ENCODE data around the gene DNAJC12.
"Not testable (repeated sequence)": the region's sequence is repeated elsewhere in the genome, so short reads cannot be mapped to it uniquely, and the experiment has no call there.

DNAJC12 gene

DNA sequence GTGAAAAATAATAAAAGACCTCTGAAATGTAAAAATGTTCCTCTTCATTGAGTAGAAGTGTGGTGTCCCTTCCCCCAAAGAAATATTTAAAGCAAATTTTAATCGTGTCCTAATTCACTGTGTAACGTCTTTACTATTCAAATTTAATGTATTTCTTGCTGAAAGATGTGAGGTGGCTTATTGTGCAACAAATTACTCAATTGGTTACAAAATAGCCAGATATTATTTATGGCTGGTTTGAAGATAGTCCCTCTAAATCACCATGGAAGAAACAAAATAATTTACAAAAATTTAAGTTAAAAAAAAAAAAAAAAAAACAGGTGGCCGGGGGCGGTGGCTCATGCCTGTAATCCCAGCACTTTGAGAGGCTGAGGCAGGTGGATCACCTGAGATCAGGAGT lies 43.7 kb downstream of the DNAJC12 start:
- in situ Hi-C loops (cut with MboI; ENCODE audit: low sequenced_read_pairs): no loop called here

DNA sequence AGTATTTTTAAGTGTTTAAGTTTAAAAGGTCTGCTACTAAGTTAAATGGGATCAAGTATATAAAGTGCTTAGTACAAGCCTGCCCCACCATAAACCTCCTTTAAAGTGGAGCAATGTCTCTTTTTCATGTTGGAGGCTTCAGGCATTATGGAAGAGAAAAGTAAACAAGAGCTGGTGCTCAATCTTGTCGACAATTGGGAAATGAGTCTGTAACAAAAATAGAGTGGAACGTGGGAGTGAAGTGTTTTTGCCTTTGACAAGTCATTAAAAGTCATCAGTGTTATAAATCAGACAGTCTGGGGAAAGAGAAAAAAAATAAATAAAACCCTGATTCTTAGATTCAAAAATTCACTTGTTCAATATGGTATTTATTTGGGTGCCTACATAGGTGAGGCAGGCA lies 44.7 kb downstream of the DNAJC12 start:
- in situ Hi-C loops (cut with MboI; ENCODE audit: low sequenced_read_pairs): no loop called here

DNA sequence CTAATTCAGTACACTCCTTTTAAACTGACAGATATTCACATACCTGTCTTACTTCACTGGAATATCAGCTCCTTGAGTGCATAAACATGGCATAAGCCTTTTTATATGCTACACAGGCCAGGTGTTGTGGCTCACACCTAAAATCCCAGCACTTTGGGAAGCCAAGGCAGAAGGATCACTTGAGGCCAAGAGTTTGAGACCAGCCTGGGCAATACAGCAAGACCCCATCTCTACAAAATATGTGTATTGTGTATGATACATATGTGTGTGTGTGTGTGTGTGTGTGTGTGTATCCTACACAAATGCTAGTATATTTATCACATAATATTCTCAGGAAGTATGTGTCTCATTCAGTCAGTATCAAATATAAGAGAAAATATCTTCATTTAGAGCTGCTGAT lies 45.3 kb downstream of the DNAJC12 start:
- in situ Hi-C loops (cut with MboI; ENCODE audit: low sequenced_read_pairs): no loop called here

DNA sequence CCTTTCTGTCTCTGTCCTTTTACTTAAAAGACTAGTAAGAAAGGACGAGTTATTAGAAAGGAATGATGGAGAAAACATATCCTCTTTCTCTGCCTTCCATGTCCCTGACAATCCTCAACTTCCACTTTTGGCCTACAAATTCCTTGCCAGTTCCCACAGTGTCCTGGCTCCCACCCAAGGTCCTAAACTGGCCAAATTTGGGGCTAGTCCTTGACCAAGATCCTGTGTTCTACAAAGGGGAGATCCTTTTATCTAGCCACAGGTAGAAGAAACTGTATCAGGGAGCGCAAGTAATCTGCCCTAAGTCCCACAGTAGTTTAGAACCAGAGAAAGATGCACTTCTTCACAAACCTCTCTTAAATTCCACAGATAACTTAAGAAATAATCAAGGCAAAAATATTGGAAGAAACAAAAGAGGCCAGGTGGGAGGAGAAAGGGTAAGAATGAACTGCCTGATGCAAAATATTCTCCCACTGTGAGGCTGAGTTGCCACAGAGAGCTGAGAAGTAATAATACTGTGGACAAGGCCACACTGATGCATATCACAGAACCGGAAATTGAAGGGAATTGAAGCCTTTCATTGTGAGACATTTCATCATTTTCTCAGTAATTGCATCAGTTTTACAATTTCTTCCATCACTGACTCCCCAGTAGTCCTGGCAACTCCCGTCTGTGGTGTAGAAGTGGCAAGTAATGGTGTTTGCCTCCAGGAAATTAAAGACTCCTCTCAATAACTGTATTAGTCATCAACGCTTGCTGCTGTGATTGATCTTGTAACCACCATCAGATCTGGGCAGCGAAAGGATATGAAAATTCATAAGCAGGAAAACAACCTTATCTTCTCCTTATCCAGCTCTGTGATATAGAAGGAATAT lies 47.2 kb downstream of the DNAJC12 start:
- in situ Hi-C loops (cut with MboI; ENCODE audit: low sequenced_read_pairs): no loop called here

DNA sequence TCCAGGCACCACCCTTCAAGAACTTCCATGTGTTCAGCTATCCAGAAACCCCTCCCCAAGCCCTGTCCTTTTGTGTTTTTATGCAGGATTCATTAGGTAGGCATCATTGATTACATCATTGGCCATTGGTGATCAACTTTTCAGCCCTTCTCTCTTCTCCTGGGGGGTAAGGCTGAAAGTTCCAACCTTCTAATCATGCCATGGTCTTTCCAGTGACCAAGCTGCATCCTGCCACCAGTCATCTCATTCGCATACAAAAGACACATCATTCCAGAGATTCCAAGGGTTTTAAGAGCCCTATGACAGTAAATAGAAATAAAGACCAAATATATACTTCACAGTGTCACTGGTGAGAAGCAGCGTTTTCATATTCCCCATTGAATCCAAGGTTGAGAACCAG lies 48.2 kb downstream of the DNAJC12 start:
- in situ Hi-C loops (cut with MboI; ENCODE audit: low sequenced_read_pairs): no loop called here

DNA sequence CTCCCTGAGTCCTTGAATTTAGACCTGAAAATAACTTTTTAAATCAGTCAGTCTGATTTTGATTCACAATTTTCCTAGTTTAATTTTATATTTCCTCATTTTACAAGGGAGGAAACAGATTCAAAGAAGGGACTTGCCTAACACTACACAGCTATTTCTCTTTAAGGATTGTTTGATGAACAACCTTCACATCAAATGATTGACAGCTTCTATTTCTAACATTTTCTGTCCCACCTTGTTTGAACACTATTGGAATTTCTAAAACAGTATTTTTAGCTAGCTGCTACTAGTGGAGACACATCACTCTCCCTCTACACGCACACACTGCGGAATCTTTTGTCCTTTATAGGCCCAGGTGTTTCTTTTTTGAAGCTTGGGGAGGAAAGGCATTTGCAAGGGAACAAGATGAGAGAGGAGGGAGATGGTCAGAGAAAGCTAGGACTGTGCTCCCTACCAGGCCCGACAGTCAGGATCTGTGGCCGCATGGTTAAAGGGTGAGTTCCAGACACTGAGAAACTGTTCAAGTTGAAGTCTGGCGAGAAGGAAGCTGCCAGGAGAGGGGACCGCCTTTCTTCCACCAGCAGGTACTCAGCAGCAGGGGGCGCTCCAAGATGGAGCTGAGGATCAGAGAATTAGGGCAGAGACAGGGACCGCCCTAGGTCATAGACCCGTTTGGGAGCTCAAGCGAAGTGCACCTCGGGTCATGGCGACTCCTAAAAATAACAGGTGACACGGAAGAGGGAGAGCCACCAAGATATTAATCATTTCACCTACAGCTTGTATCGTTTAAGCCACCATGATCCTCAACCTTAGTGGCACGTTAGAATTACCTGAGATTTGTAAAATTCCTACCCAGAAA lies 49.7 kb downstream of the DNAJC12 start:
- in situ Hi-C loops (cut with MboI; ENCODE audit: low sequenced_read_pairs): no loop called here

DNA sequence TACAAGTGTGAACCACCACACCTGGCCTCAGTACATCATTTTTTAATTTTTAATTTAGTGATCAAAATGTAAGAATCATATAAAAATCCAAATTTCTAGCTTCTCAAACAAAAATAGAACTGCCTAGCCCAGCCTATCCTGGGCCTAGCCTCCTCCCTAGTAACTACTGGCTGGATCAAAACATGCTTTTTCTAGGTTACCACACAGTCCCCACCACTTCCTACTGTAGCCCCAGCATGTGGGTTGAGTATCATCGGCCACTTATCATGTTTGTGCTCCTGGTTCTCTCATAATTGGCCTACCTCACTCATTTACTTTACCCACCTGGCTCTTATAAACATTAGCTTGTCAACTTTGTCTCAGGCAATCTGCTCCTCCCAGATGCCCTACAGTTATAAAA lies 52.9 kb downstream of the DNAJC12 start:
- in situ Hi-C loops (cut with MboI; ENCODE audit: low sequenced_read_pairs): no loop called here

DNA sequence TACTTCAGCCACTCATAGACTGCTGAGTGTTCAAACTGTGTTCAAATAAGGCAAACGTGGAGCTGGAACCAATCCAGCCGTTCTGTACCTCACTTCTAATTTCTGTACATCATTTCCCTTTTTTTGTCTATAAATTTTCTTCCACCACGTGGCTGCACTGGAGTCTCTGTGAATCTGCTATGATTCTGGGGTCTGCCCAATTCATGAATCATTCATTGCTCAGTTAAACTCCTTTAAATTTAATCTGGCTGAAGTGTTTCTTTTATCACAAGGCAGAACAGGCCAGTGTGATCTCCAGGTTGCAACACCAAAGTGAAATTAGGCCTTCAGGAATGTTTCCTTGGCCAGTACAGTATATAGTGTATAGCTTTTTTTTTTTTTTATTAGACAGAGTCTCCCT lies 53.5 kb downstream of the DNAJC12 start:
- in situ Hi-C loops (cut with MboI; ENCODE audit: low sequenced_read_pairs): no loop called here

DNA sequence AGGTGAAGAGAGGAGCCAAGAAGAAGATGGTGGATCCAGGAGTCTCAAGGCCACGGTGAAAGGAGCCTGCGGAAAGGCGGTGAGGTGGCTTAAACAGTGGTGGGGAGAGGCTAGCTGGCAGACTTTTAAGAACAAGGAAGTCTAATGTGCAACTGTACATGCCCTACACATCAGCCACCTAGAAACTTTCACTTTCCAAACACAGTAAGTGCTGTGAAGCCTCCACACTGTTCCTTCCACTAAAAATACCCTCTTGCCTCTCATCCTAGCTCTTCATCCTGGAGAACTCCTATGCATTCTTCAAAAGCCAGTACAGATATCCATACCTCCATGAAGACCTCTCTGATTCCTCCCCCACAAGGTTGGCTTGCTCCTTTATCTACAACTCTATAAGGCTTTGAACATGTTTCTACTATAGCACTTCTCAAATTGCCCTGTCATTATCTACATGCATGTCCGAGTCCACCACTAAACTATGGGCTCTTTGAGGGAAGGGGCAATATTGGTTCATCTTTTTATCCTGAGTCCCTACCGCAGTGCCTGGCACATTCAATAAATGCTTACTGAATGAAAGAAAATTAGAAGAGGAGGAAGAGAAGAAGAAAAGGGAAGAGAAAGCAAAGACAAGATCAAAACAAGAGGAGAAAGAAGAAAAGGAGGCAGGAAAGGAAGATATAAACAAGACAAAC lies 54.2 kb downstream of the DNAJC12 start:
- in situ Hi-C loops (cut with MboI; ENCODE audit: low sequenced_read_pairs): no loop called here

DNA sequence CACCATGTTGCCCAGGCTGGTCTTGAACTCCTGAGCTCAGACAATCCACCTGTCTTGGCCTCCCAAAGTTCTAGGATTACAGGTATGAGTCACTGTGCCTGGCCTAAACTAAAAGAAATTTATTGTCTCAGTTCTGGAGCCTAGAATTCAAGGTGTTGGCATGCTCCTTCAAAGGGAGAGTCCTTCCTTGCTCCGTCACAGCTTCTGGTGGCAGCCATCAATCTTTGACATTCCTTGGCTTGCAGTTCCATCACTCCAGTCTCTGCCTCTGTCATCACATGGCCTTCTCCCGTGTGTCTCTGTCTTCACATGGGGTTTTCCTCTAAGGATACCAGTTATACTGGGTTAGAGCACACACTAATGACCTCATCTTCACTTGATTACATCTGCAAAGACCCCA lies 55.5 kb downstream of the DNAJC12 start:
- in situ Hi-C loops (cut with MboI; ENCODE audit: low sequenced_read_pairs): no loop called here

DNA sequence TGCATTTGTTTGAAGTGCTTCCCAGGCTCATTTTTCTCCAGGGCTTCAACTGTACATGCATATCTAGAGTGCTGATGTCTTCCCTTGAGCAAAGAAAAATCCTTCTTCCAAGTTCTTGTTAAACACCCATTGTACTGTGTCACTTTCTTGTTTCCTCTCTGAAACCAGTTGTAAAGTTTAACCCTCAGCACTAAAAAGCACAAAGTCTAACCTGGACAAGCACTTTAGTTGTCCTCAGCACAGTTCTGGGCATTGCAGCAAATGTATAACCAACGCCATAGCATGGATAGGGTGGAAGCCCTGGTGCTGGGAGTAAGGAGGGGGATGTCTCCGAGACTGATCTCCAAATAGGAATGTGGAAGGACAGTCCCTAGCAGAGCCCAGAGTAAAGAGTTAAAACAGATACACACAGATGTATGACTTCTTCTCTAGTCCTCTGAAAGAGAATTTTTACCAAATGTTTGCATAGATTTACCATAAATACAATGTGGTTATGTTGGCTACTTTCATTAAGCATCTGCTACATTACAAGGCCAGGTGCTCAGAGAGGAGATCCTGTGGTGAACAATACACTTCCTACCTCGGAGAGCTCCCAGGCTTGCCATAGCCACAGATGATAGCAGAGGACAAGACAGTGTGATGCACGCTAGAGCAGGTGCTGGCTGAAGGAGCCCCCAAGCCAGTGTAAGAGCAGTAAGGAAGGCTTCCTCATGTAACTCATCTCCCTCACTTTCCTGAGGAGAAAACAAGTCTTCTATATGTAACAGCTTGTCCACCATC lies 57.0 kb downstream of the DNAJC12 start:
- in situ Hi-C loops (cut with MboI; ENCODE audit: low sequenced_read_pairs): no loop called here

DNA sequence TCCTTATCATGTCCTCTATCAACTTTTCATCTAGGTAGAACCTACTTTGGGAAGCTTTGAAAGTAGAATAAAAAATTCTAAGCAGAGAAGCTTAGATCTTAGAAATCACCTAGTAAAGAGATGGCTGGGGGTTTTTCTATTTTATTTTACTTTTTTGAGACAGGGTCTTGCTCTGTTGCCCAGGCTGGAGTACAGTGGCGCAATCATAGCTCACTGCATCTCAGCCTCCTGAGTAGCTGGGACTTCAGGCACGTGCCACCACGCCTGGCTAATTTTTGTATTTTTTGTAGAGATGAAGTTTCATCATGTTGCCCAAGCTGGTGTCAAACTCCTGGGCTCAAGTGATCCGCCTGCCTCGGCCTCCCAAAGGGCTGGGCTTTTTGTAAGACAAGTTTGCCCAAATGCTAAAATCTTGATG lies 57.8 kb downstream of the DNAJC12 start:
- in situ Hi-C loops (cut with MboI; ENCODE audit: low sequenced_read_pairs): not testable (repeated sequence)

DNA sequence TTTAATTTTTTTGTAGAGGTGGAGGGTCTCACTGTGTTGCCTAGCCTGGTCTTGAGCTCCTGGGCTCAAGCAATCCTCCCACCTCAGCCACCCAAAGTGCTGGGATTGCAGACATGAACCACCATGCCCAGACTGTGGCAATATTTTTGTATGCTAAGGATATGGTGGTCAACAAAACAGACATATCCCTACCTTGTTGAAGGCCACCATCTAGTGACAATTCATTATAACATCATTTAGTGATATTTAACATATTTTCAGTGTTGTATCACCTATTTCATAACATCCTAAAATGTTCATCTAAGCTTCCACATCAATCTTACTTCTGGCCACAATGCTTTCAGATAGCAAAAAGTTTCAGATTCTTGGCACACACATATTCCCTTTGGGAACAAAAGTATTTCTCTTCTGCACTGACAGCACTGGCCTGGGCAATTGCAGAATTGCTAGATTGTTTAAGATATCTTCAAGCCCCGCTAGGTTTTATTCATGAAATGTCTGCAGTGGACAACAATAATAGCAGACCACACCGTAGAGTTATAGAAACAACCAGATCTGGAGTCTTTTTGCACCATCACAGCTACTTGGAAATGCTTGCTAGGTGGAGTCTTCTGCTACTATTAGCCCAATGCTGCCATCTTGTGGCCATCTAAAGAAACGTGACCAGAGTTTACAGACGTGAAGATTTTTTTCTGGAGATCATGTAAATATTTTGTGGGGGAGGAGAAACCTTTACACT lies 58.4 kb downstream of the DNAJC12 start:
- in situ Hi-C loops (cut with MboI; ENCODE audit: low sequenced_read_pairs): no loop called here

DNA sequence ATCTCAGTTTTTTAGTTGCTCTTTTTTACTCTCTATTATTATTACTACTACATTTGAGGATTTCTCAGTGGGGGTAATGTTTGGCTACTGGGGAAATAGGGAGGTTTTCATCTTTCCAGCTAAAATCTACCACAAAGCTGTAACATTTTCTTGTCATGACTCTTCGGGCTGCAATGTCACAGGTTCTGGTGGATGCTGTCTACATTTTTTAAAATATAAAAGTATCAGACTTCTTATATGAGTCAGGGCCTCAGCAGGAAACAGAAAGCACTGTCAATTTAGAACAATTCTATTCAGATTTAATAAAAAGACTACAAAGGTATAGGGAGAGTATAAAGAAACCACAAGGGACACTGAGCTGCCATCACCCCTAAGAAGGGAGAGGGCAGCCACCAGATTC lies 61.6 kb downstream of the DNAJC12 start:
- in situ Hi-C loops (cut with MboI; ENCODE audit: low sequenced_read_pairs): no loop called here

DNA sequence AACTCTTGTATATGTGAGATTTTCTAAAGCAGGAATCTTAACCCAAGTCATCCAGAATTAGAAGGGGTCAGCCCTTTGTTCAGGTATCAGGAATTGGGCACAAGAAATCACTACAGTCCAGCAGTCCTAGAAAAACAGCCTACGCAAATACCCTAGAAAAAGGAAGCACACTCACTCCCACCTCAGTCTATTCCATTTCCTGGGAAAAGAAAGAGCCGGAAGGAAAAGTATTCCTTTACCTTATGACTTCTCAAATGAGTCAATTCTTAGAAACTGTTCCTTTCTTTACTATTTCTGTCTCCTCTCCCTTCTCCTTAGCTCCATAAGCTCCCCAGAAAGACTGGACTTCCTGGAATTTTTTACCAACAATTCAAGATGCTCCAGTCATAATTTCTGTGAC lies 62.7 kb downstream of the DNAJC12 start:
- in situ Hi-C loops (cut with MboI; ENCODE audit: low sequenced_read_pairs): no loop called here

DNA sequence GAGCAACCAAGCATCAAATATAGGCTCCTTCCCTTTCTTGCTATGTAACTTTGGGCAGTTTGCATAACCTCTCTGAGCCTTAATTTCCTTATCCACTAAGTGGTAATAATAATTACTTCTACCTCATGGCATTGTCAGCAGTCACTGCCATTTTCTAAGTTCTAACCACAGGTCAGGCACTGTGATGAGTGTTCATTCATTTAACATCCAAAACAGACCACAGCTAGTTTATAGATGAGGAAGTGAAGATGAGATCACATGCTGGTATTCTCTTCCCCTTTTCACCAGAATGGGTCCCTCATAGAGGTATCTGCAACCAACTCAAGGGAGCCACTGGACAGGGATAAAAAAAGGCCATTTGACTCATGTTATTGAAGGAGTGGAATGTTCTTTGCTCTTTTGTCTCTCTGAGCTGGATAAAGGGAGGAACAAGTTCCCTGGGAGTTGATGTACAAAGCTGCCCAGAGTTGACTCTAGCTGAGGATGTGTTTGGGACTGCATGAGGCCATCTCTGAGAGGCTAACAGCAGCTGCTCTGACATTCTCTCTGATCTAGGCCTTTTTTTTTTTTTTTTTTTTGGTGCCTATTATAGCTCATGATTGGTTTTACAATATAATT lies 65.0 kb downstream of the DNAJC12 start:
- in situ Hi-C loops (cut with MboI; ENCODE audit: low sequenced_read_pairs): no loop called here

DNA sequence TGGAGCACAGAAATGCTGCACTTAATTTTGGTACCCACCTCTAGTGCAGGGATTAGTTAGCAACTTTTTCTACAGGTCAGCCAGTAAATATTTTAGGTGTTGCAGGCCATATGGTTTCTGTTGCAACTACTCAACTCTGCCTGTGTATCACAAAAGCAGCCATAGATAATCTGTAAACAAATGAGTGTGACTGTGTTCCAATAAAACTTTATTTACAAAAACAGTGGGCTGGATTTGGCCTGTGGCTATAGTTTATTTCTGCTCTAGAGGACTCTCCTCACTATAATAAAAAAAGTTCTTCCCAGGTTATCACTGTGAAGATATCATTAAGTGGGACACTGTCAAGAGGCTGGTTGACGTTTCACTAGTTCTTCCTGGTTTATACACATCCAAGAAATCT lies 65.8 kb downstream of the DNAJC12 start:
- in situ Hi-C loops (cut with MboI; ENCODE audit: low sequenced_read_pairs): no loop called here

DNA sequence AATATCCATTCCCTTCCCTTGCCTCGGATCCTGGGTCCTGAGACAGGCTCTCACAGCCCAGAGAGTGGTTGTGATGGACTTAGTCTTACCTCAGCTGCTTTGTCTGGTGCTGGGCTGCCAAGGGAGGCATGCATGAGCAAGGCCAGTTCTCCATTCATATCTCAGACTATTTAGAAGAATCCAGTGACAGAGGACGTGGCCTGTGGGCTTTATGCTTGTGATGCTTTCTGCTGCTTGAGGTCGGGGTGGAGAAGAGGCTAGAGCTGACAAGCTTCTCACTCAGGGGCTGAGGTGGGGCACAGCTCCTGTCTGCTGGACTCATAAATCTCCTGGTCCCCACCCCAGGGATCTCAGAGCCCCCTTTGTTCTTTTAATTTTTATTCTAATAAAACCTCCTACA lies 66.8 kb downstream of the DNAJC12 start:
- in situ Hi-C loops (cut with MboI; ENCODE audit: low sequenced_read_pairs): no loop called here

DNA sequence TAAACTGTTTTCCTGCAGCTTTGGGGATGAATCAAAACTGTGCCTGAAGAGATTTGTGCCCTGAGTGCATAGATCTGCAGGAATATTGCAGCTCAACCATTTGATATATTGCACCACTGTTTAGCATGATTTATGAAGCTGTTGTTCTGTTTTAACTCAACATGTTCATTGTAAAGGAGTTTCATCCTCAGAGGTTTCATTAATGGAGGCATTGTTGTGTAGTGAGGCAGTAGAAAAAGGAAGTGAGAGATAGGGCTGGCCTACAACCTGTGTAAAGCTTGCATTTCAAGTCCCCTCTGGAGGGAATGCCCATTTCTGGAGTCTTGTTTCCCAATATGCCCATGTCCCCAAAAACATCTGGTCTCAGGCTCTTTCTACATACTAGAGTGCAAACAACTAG lies 67.5 kb downstream of the DNAJC12 start:
- in situ Hi-C loops (cut with MboI; ENCODE audit: low sequenced_read_pairs): no loop called here

DNA sequence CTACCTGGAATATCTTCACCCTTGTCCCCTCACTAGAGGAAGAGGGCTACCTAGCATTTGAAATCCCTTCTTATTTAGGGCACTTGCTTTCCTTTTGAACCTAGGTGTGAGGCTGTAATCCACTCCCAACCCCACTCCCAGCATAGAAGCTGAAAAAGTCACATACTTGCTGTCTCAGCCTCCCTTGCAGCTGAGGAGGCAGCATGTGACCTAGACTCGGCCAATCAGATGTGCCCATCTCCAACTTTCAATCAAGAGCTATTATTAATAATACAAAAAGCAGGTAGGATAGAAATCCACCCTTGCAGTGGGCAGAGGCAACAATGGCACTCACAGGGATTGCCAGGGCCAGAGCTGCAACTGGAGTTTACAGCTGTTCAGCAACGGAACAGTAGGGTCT lies 70.7 kb downstream of the DNAJC12 start:
- in situ Hi-C loops (cut with MboI; ENCODE audit: low sequenced_read_pairs): no loop called here
